Measurements from ENCODE around the gene CDC42.

Gene CDC42

DNA sequence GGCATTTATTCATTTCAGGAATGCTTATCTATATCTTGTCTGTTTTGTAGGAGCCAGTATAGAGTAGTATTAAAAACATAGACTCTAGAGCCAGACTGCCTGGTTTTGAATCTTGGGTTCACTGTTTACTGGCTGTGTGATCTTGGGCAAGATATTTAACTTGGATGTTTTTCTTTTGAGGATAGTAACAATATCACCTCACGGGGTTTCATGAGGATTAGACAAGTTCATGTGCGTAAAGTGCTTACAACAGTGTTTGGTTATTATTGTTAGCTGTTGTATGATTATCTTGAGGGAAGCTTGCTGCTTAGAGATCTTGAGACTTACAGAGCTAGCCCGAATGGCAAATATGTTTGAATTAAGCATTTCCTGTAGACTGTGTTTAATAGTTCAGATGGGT, 50.2 kb downstream of the CDC42 start:
- TF ChIP-seq, protein P1, sequence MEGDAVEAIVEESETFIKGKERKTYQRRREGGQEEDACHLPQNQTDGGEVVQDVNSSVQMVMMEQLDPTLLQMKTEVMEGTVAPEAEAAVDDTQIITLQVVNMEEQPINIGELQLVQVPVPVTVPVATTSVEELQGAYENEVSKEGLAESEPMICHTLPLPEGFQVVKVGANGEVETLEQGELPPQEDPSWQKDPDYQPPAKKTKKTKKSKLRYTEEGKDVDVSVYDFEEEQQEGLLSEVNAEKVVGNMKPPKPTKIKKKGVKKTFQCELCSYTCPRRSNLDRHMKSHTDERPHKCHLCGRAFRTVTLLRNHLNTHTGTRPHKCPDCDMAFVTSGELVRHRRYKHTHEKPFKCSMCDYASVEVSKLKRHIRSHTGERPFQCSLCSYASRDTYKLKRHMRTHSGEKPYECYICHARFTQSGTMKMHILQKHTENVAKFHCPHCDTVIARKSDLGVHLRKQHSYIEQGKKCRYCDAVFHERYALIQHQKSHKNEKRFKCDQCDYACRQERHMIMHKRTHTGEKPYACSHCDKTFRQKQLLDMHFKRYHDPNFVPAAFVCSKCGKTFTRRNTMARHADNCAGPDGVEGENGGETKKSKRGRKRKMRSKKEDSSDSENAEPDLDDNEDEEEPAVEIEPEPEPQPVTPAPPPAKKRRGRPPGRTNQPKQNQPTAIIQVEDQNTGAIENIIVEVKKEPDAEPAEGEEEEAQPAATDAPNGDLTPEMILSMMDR (IDR thresholded peaks at IDR 0.05; ENCODE audit: low read depth, low read length), result no peak
- DNase-seq (ENCODE audit: low read depth in 2 of 2), result no peak
- no peak overlapping the region for H3K4me3 ChIP-seq (replicated peaks in 1 of 2; ENCODE audit: low read depth in 2 of 2, low read length in 2 of 2)

DNA sequence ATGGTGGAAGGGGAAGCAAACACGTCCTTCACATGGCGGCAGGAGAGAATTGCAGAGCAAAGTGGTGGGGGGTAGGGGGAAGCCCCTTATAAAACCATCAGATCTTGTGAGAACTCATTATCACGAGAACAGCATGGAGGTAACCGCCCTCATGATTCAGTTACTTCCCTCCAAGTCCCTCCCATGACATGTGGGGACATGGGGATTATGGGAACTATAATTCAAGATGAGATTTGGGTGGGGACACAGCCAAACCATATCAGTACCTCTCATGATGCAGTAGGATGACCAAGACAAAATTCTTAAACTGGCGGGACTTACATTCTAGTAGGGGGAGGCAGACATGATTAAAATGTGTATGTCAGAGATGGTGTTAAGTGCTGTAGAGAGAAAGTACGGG, 51.6 kb downstream of the CDC42 start:
- no peak overlapping the region for H3K4me3 ChIP-seq (replicated peaks in 1 of 2; ENCODE audit: low read depth in 2 of 2, low read length in 2 of 2)
- DNase-seq (ENCODE audit: low read depth in 2 of 2), result no peak
- TF ChIP-seq, protein P1 (IDR thresholded peaks at IDR 0.05; ENCODE audit: low read depth, low read length), result no peak

- H3K4me3 ChIP-seq (replicated peaks in 1 of 2; ENCODE audit: low read depth in 2 of 2, low read length in 2 of 2), result no peak overlapping the region
- no peak for DNase-seq (ENCODE audit: low read depth in 2 of 2)
- TF ChIP-seq, protein P1 (IDR thresholded peaks at IDR 0.05; ENCODE audit: low read depth, low read length), result no peak
Measured at GRCh38 chr1:22104865-22105437, 52.4 kb downstream of the CDC42 start.

- DNase-seq (ENCODE audit: low read depth in 2 of 2), result peak; percentile 76 to 78
- TF ChIP-seq, protein P1 (IDR thresholded peaks at IDR 0.05; ENCODE audit: low read depth, low read length), result peak; percentile 83
Measured at GRCh38 chr1:22105611-22106207, 53.2 kb downstream of the CDC42 start.

DNA sequence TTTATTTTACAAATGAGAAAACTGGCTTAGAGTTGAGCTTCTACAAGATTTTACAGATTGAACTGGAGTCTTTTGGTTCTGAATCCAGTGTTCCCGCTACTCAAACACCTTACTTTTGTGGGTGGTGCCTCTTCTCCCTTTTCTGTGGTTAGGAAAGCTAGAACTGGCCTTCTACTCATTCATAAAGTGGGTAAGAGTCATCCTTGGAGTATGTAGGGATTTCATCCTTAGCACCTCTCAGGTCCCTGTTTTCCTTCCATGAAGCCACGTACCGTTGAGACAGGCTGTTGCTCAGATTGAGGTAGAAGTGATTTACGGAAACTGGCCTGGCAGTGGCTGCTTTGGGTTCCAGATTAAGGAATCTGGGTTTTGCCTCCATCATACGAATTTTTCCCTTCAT, 54.6 kb downstream of the CDC42 start:
- TF ChIP-seq, protein P1 (IDR thresholded peaks at IDR 0.05; ENCODE audit: low read depth, low read length), result no peak
- no peak overlapping the region for H3K4me3 ChIP-seq (replicated peaks in 1 of 2; ENCODE audit: low read depth in 2 of 2, low read length in 2 of 2)
- peak in 1 of 2 donors; percentile 33 for DNase-seq (ENCODE audit: low read depth in 2 of 2)

More at GRCh38 chr1:22105611-22106207, 53.2 kb downstream of the CDC42 start:
- no peak overlapping the region for H3K4me3 ChIP-seq (replicated peaks in 1 of 2; ENCODE audit: low read depth in 2 of 2, low read length in 2 of 2)

DNA sequence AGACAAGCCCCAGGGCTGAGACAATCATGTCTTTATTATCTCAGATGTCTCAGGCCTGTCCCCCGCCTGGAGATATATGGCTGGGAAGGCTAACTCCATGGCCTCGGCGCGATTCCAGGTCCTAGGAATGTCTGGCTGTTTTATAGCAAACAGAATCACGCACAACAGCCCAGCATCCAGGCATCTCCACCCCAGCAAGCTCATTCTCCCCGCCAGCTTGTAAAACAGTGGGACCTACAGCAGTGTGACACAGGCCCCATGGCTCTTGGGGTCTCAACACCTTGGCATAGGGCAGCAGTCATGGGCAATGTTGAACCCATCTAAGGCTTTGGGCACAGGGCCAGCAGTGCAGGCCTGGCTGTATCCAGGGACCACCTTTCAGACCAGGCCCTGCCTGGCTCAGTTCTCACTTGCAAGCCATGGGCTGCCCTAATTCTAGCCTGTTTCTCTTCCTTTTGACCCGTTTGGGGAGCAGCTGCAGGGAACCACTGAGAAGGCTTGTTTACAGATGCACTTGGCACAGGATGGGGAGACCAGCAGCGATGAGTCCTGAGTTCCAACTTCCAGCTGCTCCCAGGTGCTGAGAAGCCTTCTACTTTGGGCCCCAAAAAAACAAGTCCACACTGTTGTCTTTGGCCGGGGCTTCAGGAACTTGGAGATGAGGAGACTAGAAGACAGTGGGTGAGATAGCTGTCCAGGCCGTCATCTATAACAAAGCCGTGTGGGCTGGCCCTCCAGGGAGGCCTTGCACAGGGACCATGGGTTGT, 56.0 kb downstream of the CDC42 start:
- TF ChIP-seq, protein P1 (IDR thresholded peaks at IDR 0.05; ENCODE audit: low read depth, low read length), result no peak
- H3K4me3 ChIP-seq (replicated peaks in 1 of 2; ENCODE audit: low read depth in 2 of 2, low read length in 2 of 2), result no peak overlapping the region
- DNase-seq (ENCODE audit: low read depth in 2 of 2), result peak in 1 of 2 donors; percentile 43
